Limb (tissue), 2 donors: ENCODE data around the gene NCOA7.
"Not testable (repeated sequence)": the region's sequence is repeated elsewhere in the genome, so short reads cannot be mapped to it uniquely, and the experiment has no call there.

Source experiments
- DNase-seq, 2 donors: peaks; one replicate each; pipeline ENCODE4 v3.0.0-alpha.2; 2016; ENCODE audit errors: extremely low spot score in 2 of 2

The NCOA7 gene

DNA sequence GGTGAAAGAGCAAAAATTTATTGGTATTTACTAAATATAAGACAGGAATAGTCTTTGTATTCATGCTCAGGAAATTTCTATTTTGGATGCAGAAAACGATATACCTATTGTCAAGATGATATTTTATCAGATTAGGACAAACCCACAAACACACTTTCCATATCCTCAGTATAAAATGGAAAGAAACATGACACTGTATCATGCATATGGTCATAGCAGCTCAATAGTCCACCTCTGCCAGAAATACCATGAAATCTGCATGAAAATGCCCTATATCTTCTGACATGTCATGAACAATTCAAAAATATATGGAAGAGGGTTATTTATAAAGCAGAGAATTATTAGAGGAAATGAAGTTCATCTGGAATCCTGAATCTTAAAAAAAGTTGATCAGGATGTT is 154.1 kb downstream of the NCOA7 start:
- no peak for DNase-seq

DNA sequence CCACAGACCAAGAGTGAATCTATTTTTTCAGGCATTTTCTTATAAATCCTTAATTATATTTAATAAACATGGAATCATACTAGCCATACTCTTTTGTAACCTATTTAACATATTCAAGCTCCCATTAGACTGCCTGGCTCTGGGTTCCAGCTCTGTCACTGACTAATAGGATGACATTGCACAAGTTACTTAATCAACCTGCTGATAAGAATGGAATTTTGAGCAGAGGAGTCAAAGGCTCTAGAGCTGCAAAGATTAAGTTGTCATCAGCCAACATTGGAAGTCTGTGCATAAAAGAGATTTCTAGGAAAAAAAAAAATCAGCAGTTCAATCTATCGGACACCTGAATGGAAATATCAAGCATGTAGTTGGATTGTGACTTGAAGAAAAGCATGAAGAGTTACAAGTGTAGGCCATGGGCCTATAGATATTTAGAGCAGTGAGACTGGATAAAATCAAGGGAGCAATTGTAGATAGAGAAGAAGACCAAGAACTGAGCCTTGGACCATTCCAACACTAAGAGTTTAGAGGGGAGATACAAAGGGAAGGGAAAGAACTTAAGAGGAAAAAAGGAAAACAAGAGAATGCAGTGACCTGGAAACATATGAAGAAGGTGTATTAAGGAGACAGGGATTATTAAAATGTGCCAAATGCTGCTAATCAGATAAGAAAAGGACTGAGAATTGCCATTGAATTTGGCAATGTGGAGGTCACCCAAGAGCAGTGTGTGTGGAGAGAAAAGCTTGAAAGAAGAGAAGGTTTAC is 154.8 kb downstream of the NCOA7 start:
- no peak for DNase-seq

- DNase-seq, result no peak
These were observed 156.9 kb downstream of the NCOA7 start for GRCh38 chr6:125947615-125948014.

DNA sequence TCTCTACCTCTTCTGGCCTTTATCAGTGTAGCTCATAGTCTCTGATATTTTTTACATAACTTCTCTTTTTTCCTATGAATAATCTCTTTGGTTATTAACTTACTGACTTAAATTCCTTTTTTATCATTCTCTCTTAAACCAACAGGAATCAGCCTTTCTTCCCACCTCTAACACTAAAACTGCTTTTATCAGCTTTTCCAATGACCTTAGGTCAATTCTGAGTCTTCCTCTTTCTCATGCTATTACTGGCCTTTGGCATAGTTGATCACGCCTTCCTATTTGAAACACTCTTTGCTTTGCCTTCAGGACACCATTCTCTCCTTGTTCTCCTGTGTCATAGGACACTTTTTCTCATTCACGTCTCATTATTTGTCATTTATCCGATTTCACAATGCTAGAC is 157.7 kb downstream of the NCOA7 start:
- DNase-seq, result no peak

DNA sequence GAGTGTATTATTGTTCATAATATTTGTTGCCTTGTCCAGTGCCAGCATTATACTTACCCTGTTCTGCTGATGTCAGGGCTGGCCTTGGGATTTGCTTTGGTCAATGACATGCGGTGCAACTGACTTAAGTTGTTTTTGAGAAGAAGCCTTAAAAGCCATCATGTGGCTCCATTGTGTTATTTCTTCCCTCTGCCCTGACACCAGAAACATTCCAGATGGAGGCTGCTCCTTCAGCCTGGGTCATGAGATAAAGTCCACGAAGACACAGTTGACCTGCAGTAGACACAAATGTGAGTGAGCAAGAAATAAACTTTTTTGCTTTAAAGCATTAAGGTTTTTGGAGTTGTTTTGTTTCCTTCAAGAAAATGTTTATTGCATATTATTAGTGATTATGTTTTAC is 158.3 kb downstream of the NCOA7 start:
- DNase-seq, result no peak

- DNase-seq, result no peak
These were observed 159.5 kb downstream of the NCOA7 start for GRCh38 chr6:125950293-125950692.

GRCh38 chr6:125950716-125951115 is 160.0 kb downstream of the NCOA7 start:
- DNase-seq, result not testable (repeated sequence)

DNA sequence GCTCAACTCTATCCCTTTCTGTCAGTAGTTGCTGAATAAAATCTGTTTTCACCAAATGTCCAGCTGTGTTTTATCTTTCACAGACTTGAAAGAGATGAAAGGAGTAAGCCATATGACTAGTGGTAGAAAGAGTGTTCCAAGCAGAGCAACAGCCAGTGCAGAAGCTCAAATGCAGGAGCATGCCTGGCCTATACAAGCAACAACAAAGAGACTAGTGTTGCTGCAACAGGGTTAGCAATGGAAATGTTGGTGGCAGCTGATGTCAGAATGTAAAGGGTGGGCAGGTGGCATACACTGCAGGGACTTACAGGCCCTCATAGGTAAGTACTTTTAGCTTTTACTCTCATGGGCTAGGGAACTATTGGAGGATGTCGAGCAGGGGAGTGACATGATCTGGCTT is 160.6 kb downstream of the NCOA7 start:
- no peak for DNase-seq

DNA sequence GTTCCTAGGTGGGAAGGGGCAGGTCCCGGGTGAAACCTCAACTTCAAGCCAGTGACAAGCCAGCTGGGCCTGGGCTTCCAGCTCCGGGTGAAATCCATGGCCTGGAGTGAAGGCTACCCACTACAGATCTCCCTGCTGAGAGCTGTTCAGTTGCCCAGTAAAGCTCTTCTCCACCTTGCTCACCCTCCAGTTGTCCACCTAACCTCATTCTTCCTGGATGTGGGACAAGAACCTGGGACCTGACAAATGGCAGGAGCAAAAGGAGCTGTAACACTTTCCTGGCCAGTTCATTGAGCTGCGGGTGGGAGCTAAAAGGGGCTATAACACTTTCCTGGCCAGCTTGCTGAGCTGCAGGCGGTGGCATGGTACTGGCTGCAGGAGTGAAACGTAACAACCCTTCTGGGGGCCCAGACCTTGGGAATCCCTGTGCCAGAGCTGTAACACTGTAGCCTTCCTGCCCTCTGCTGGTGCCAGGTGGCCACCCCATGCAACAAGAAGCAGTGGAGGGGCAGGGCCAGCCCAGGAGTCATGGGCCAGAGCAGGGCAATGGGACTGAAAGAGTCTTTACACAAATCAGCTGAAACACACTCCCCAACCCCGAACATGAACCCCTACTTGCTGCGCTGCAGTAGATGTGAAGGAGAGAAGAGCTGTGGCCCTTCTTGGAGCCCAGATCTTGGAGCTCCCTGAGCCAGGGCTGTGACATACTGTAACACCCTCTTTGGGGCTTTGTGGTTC is 162.2 kb downstream of the NCOA7 start:
- DNase-seq, result no peak

DNA sequence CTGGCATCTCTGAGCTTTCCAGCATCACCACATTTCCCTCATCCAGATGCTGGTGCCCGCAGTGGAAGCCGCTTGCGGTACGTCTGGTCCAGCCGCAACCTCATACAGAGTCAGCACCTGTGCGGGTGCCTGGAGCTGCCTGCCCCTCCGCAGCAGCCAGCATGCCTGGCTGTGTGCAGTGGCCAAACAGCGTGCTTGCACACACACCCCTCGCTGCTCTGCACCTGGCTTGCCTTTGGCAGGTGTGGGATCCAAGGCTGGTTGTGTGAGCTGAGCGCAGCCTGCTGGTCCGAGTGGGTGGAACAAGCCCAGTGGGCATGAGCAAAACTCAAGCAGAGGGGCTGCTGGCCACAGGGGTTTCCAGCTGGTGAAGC is 162.7 kb downstream of the NCOA7 start:
- DNase-seq, result peak in 1 of 2 donors; percentile 32

DNA sequence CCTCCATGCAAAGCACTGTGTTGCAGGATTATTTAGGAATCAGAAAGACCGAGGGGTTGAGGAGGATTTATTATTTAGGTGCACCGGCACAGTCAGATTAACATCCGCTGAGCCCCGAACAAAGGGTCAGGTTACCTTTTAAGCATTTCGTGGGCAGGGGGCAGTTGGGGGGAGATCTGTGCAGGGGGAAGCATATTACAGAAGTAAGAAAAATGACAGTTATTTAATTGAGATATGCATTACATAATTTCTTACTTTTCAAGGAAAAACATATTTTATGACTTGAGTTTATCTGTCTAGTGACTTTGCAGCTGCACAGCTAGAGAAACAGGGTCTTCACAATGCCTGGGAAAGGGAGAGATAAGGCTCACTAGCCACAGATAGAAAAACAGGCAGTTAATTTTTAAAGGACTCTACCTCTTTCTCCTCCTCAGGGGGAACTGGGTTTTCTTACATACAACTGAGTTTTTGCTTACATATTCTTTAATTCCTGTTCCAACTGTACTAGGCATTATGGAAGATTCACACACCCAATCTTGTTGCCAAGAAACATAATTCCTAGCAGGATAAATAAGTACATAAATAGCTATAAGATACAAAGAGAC is 164.1 kb downstream of the NCOA7 start:
- DNase-seq, result no peak

- DNase-seq, result no peak
These were observed 165.2 kb downstream of the NCOA7 start for GRCh38 chr6:125955973-125956372.

DNA sequence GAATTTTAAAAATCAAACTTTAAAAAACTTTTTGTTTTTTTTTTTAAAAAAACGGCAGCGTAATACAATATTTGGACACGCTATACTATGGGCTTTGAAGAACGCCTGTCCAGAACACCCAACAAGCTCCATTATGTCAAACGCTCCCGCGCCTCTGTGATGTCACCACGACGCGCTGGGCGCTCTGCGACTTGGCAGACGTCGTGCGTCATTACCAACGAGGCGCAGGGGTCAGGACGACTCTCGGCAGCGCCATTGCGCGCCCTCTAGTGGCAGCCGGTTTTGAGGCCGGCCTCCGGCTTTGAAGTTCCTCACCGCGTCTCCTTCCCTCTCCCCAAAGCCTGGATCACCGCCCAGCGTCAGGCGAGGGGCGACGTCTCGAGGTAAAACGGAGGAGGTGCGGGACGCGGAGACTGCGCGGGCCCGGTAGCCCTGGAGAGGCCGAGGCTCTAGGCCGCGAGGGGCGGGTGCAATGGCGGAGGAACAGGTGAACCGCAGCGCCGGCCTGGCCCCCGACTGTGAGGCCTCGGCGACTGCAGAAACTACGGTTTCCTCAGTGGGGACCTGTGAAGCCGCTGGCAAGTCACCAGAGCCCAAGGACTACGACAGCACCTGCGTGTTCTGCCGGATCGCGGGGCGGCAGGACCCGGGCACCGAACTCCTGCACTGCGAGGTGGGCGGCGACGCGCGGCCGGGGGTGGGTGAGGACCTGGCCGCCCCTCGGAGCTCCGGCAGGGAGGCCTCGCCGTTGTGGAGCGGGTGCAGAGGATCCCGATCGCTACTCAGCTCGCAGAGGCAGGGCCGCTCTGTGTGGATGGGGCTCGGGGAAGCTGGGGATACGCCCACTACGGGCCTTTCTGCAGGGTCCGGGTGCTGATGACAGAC is 166.0 kb downstream of the NCOA7 start, which contains the start of gene HINT3:
Gene HINT3 (plus strand): TSS at position 265 of the 885 bp plus-strand sequence. CDS start 208 bp downstream, at position 473.
- DNase-seq, result peak; percentile 98 to 99

DNA sequence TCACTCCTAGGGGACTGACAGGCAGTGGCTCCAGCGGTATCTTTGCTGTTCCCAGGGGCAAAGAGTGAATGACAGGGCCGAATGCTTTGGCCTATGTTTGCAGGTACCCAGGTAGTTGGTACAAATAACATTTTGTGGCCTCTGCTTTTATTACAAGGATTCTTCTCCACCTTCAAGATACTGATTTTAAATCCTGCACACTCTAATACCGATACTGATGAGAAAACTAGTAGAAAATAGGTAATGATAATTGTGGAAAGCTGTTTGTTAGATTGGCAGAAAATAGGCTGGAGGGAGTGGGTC is 166.6 kb downstream of the NCOA7 start:
- DNase-seq, result no peak

GRCh38 chr6:125957845-125958244 is 167.1 kb downstream of the NCOA7 start:
- DNase-seq, result no peak

DNA sequence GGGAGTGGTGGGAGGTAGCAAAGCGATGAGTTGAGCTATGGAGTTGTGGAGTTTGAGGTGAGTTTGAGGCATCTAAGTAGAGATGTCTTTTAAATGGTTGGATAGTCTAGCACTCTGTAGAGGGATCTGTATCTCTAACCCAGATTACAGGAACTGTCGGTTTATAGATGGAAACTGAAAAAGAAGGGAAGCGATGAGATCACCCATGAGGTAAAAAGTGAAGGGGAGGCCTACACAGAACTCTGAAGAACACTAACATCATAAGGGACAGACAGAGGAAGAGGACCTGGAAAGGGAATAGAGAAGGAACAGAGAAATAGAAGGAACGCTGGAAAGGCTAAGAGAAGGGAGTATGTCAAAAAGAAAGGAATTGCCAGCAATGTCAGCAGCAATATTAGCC is 168.3 kb downstream of the NCOA7 start:
- DNase-seq, result no peak

DNA sequence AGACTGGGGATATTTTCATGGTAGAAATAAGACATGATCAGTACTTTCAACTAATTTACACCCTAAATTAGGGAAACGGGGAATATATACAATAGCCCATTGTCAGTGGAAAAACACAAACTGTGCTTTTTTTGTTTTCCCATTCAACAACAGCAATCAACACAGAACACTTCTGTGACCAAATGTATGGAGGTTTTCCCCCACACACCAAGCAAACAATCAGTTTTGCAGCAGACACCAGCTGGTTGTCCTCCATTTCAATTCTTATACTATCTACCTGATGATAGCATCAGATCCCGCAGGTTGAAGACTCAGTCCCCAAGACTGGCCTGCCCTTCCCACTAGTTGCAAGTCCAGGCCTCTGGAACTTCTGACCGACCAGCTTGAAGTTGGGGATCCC is 170.4 kb downstream of the NCOA7 start:
- no peak for DNase-seq

DNA sequence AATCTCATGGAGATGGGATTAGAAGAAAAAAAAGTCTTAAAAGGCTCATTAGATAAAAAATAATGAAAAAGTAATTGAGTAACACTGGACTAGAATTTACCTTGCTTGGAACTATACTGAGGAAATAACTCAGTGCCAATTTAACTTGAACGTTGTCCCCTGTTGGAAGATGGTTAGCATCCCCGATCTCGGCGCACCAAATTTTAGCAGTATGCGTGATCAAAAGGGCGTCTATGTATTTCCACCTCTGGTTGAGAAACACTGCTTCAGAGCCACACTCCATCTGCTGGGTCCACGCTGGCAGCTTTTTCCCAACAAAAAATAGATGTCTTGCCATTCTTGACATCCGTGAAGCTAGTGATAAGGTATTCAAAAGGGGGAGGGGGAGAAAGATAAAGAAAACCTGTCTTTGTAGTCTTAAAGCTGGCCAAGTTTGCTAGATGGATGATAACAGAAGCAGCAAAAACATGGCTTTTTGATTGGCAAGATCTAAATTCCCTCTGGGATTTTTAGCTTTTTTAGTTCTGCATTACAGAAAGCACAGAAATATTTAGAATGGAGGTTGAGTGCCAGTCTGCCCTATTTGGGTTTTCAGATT is 172.2 kb downstream of the NCOA7 start:
- DNase-seq, result no peak

DNA sequence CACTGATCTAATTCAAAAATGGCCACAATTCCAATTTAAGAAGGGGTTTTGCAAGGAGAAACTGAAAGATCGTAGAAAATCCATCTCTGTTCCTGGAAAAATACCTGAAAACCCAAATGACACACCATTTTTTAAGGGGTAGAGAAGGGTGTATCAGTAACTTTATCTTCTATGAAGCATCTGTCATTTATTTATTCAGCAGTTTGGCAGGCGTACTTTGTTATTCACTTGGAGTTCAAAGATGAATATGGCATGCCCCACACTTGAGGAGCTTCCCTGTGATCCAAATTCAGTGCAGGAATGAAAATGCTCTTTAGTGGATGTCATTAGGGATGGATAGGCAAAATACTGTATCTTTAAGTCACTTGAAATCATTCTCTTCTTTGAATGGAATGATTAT is 173.1 kb downstream of the NCOA7 start:
- no peak for DNase-seq

DNA sequence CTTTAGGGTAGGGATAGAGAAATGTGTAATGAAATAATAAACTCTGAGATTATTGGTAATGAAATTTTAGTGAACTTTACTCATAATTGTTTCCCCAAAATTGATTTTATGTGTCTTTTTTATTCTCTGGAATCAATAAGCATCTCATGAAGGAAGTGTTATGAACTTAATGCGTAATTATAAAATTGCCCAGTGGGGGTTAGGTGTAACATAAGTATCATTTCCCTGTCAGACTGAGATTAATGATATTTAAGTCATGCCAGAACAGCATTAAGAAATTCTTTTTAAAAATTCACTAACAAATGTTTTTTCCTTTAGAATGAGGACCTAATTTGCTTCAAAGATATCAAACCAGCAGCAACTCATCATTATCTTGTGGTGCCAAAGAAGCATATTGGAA is 175.8 kb downstream of the NCOA7 start:
- DNase-seq, result no peak

GRCh38 chr6:125968493-125968892 is 177.7 kb downstream of the NCOA7 start:
- no peak for DNase-seq
